SH-SY5Y (cell line): Measurements from ENCODE around the gene MEIS2.

Source experiments
- GATA2 ChIP-seq: IDR thresholded peaks from 2 replicates; pipeline ENCODE4 v1.6.1; 2011; ENCODE audit warnings: mild to moderate bottlenecking, low read depth, low read length
- GATA3 ChIP-seq: IDR thresholded peaks from 2 replicates; pipeline ENCODE4 v1.6.1; 2011; ENCODE audit warnings: low read depth, mild to moderate bottlenecking, low read length, moderate library complexity

GRCh38 chr15:37057256-37057655 is 43.1 kb downstream of the MEIS2 start:
- no peak for TF ChIP-seq GATA2
- no peak for TF ChIP-seq GATA3
